Stimulated activated CD8-positive, alpha-beta memory T cell treated with anti-CD3 and anti-CD28 coated beads, Interleukin-12 subunit alpha, Interleukin-12 subunit beta, amount 100 ng/mL, for 1 hour (primary cell): ENCODE measurements around the gene ATF5.
"Not testable (repeated sequence)": the region's sequence is repeated elsewhere in the genome, so short reads cannot be mapped to it uniquely, and the experiment has no call there.

Source experiments
- DNase-seq: peaks from one replicate; pipeline ENCODE4 v3.0.0-alpha.2; 2020; ENCODE audit warnings: low read depth

ATF5 gene

DNA sequence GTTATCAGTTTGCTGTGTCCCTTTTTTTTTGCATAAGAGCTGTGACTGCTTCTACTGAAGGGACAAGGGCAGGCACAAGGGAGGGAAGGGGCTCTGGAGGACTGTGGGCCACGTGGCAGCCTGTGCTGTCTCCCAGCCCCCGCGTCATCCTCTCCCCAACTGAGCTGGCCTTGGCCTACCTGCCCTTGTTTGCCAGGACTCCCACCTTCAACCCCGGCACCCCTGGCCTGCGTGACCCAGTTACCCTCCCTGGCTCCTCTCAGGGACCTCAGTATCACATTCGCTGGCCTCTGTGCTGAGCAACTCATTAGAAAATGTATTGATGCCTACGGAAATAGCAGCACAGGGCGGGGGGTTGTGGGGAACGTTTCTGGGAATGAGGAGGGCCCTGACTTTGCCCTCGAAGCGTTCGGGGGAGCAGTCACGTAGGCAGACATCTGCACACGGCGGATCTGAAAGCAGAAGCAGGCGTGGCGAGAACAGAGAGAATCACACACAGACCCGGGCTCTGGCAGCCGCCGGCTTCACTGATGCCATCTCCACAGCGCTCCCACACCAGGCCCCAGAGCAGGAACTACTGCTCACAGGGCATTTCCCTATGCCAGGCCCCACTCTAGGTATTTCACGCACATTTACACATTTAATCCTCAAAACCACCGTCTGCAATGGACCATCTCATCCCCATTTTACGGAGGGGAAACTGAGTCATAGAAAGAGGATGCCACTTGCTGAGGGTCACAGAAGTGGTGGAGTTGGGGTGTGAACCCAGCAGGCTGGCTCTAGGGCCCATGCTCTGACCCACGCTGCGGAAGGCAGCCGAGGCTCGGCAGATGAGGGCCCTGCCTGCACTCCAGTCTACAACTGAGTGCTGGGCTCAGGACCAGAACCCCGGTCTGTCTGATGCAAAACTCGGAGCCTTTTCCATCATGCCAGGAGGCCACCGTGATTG, 5.7 kb upstream of the ATF5 start:
- no peak for DNase-seq

DNA sequence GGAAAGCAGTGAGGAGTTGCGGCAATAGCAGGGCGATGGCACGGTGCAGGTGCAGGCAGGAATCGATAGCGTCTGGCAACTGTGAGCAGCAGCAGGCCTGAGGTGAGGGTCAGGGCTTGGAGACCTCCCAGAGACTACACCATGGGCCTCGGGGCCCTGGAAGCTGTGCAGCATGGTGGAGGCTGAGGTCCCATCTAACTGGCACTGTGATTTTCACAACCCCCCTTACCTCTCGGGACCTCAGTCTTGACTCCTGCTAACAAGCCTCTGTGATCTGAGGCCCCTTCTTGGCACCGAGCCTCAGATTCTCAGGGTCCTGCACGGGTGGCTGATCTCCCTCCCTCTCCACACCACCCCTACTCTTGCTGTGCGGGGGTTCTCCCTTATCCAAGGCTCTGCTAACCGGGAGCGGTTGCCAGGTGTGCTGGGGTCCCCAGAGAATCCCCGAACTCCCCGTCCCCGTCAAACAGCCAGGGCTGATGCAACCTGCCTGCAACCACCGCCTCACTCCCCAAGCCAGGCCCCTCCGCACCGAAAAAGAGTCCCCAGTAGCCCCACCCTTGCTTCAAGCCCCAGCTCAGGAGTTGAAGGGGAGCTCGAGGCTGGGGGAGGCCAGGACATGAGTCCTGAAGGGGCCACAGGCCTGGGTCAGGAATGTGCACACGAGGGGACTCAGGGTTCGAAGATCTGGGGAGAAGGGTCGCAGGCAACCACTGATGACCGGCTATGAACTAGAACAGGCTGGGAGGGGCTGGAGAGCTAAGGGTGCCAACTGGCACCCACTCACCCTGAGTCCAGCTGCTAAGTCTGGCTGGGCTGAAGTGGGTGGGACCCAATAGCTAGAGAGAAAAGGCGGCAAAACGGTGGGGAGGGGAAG, 4.8 kb upstream of the ATF5 start:
- DNase-seq = no peak

DNA sequence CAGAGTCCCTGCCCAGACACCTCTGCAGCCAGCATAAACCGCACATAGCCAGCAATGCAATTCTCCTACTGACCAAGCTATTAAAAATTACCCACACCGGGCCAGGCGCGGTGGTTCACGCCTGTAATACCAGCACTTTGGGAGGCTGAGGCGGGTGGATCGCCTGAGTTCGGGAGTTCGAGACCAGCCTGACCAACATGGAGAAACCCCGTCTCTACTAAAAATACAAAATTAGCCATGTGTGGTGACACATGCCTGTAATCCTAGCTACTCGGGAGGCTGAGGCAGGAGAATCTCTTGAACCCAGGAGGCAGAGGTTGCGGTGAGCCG, 4.2 kb upstream of the ATF5 start:
- DNase-seq = not testable (repeated sequence)

DNA sequence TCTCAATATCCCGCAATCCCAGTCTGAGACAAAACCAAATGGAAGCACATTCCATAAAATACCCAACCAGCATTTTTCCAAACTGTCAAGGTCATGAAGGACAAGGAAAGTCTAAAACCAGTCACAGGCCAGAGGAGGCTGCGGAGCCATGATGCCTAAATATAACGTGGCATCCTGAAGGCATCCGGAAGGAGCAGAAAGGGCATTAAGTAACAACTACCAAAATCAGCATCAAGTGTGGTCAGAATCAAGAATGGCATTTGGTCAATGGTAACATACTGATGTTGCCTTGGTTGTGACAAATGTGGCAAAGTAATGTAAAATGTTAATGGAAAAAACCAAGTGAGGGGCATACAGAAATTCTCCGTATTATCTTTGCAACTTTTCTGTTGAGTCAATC, 3.5 kb upstream of the ATF5 start:
- DNase-seq = no peak

DNA sequence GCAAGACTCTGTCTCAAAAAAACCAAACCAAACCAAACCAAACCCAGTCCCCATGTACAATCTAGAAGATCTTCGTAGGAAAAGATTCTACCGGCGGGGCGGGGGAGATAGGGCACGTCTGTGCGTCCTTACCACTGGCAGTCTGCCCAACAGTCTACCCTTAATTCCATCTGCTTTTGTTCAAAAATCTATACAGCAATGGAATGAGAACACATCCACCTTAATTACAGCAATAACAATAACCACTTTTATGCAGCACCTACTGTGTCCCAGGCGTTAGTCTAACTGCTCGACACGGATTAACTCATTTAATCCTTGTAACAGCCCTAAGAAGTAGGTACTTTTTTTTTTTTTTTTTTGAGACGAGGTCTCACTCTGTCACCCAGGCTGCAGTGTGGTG, 2.5 kb upstream of the ATF5 start:
- DNase-seq = no peak

DNA sequence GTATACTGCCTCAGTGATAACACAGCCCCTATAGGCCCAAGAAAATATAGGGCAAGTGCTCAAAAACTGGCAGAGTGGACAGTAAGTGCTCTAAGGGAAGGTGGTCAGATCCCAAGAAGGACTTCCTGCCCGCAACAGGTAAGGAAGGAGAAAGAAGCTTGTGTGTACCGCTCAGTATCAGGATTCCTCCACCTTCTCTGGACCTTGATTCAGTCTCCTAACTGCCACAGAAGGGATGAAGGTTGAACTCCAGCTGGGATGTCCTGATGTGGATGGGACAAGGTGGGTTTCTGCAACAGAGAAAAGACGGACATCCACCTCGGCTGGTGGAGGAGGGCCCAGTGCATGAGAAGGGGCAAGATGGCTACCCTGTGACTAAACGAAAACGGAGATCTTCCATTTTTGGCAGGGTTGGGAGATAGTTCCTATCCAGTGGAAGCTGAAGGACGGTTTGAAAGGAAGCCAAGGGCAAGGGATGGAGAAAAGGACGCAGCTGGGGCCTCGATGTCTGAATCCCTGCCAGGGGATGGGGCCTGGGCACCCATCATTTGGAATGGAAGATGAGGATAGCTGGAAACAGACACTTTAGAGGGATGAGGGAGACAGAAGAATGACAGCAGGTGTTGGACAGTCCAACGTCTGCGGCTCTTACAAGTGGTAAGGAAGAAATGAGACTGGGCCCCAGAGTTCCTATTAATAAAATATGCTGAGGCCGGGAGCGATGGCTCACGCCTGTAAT, 1.3 kb upstream of the ATF5 start:
- DNase-seq = no peak

DNA sequence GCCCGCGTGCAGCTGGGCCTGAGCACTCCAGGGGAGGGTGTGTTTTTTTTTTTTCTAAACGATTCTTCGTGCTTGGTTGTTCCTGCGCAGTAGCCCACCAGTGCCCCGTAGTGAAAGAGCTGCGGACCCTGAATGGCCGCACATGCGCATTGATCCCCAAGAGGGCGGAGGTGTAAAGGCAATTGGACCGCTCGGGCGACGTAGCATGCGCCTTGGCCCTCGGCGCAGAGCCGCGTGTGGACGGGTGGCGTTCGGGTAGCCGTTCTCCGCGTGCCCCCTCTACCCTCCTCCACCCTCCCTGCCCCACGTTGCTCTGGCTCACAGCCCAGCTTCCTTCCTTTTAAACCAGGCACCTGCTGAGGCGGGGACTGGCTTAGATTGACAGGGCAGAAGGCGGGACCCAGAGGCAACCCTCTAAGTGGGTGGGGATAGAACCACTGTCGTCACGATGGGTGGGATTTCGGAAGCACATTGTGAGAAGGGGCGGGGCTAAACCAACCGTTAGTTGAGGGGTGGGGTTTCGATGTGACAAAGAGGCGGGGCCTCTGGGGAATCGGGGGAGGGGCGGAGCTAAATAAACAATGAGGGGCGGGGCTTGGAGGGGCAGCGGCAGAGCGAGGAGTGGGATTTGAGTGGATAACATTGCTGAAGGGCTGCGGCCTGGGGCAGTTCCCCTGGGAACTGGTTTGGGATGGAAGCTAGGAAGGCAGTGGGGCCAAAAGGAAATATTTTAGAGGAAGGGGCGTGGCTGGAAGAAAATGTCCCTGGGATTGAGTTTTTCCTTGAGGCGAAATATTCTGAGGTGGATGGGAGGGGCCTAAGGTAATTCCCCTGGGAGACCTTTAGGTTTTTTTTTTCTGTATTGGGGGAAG, 842 bp downstream of the ATF5 start:
- DNase-seq = peak; percentile 85

DNA sequence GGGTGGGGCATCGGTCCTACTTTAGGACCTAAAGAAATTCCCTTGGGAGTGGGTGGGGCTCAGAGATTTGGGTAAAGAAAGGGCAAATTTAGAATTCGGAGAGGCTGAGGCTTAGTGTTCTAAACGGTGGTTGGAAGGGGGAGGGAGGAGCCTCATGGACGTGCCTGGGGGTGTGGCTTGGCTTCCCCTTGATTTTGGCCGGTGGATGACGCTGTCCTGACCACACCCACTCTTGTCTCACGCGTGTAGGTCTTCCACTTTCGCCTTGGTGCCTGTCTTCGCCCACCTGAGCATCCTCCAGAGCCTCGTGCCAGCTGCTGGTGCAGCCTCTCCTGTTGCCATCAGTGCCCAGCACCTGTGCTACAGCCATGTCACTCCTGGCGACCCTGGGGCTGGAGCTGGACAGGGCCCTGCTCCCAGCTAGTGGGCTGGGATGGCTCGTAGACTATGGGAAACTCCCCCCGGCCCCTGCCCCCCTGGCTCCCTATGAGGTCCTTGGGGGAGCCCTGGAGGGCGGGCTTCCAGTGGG, 1.5 kb downstream of the ATF5 start:
- no peak for DNase-seq

DNA sequence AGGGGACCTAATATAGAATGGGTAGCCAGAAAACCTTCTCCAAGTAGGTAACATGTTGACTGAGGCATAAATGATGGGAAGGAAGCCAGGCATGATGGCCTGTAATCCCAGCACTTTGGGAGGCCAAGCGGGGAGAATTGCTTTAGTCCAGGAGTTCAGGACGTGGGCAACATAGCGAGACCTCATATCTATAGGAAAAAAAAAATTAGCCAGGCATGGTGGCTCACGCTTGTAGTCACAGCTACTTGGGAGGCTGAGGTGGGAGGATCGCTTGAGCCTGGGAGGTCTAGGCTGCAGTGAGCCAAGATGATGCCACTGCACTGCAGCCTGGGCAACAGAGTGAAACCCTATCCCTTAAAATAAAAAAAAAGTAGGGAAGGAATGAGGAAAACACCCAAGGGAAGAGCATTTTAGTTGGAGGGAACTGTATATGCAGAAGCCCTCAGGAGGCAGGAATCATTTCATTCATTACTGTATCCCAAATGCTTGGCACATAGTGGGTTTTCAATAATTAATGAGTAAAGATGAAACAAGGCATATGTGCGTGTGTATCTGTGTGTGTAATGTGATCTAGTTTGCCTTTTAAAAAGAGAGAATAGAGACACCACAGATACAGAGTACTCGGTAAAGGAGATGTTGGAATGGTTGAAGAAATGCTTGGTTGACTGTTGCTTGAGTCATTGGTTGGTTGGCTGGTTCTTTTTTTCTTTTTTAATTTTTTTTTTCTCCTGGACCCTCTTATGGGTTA, 2.5 kb downstream of the ATF5 start:
- no peak for DNase-seq

DNA sequence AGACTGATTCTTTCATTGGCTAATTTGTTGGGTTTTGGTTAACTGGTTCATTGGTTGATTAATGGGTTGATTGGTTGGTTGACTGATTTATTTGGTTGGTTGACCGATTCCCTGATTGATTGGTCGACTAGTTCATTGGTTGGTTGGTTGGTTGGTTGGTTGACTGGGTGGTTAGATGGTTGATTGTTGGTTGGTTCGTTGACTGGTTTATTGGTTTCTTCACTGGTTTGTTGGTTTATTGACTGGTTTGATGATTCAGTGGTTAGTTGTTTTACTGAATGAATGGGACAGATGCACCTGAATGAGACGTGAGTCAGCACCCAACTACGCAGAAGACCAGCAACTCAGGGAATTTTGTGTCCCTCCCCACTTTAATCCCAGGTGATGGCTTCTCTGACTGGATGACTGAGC, 3.0 kb downstream of the ATF5 start:
- no peak for DNase-seq

DNA sequence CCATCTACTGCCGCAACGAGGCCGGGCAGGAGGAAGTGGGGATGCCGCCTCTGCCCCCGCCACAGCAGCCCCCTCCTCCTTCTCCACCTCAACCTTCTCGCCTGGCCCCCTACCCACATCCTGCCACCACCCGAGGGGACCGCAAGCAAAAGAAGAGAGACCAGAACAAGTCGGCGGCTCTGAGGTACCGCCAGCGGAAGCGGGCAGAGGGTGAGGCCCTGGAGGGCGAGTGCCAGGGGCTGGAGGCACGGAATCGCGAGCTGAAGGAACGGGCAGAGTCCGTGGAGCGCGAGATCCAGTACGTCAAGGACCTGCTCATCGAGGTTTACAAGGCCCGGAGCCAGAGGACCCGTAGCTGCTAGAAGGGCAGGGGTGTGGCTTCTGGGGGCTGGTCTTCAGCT, 3.7 kb downstream of the ATF5 start:
- no peak for DNase-seq

DNA sequence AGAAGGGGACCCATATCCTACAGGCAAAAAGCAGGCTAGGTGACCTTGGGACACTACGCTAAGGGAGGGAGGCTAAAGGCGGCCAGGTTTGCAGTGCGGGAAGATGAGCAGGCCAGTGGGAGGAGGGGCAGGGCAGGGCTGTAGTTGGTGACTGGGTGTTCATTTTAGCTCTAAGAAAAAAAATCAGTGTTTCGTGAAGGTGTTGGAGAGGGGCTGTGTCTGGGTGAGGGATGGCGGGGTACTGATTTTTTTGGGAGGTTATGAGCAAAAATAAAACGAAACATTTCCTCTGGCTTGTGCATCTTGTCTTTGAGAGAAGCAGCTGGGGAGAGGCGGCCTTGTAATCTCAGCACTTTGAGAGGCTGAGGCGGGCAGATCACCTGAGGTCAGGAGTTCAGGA, 4.6 kb downstream of the ATF5 start:
- no peak for DNase-seq

DNA sequence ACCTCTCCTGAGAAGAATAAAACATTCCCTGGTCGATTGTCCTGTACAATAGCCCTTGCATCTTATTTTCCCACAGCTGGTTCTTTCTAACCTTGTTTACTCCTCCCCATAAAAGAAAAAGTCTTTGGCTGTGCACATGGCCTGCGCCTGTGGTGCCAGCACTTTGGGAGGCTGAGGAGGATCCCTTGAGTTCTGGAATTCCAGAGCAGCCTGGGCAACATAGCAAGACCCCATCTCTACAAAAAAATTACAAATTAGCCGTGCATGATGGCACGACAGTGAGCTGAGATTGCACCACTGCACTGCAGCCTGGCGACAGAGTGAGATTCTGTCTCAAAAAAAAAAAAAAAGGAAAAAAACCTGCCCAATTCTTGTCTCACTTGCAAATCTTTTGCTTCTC, 7.5 kb downstream of the ATF5 start:
- DNase-seq = no peak

DNA sequence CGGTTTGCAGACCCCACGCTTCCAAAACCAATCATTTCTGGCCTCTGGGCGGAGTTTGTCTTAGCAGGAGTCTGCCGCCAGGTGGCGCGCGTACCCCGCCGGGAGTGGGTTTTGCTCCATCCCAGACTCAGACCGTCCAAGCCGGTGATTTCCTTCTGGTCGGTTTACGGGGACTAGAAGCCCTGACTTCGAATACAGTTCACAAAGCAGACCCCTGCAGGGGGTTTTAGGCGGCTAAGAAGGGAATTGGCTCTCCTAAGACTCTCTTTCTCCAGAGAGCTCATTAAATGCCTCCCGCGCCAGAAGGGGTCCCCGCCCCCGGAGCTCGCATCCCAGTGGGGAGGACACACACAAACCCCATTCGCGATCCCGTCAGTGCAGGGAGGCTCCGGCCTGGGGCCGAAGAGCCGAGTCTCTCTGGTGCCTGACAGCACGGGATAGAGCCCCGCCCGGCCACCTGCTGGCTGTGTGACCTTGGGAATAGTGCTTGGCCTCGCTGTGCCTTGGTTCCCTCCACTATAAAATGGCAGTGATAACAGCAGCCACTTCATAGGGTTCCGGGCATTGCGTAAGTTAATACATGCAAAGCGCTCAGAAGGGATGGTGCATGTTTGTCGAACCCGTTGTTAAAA, 8.9 kb downstream of the ATF5 start:
- peak; percentile 65 for DNase-seq

DNA sequence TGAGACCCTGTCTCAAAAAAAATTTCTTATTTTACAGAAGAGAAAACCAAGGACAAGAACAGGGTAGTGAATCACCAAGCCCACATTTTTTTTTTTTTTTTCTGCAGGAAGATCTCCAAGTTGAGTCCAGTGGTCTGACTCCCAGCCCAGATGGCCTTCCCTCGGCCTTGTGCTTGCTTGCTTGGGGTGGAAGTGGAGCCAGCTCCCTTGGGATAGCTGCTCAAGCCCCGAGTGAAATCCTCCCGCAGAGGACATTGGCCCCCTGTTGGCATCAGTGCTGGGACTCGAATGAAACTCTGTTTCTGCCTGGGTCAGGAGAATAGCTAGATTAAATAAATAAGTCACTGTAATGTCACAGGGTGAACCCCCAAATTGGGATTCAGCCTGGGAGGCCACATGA, 9.7 kb downstream of the ATF5 start:
- DNase-seq = no peak

DNA sequence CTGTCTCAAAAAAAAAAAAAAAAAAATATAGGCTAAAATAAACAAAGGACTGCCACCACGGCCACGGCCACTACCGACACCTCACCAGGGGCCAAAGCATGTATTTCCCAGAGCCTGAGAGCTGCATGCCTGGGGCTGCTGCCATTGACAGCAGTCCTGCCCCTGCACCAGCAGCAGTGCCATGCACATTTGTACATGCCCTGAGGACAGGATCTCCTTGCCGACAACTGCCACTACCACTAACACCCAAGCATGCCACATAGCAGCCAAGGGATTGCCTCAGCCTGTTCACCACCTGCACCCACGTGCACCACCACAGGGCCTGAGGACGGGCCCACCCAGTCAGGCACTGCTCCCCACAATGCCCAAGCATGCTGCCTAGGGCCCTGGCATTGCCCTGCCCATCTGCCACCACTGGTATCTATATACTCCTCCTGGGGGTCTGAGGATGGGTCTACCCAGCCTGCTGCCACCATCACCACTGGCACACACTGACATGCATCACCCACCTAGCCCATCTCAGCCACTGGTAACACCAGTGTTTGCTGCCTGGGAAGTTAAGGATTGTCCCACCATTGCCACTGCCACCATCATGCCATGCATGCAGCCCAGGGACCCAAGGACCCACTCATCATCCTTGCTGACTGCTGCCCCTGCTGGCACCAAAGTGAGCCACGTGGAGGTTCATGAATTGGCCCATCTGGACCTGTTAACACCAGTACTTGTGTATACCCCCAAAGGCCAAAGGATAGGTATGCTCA, 10.9 kb downstream of the ATF5 start:
- no peak for DNase-seq

DNA sequence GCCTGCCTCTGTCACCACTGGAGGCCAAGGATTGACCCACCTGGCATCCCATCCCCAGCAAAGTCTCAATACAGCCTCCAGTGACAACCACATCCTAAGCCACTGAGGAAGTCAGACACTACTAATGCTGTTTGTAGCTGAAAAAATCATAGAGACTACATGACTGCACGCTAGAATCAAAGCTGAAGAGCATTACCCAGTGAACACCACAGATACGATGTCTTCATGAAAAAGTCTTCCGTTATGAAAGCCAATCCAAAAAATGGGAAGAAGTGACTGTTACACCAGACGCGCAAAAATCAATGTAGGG, 11.4 kb downstream of the ATF5 start:
- no peak for DNase-seq

DNA sequence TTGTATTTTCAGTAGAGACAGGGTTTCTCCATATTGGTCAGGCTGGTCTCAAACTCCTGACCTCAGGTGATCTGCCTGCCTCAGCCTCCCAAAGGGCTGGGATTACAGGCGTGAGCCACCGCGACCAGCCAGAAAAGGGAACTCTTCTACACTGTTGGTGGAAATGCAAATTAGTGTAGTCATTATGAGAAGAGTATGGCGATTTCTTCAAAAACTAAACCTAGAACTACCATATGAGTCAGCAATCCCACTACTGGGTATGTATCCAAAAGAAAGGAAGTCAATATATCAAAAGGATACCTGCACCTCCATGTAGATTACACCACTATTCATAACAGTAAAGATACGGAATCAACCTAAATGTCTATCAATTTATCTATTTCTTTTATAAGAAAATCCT, 15.6 kb downstream of the ATF5 start:
- not testable (repeated sequence) for DNase-seq

DNA sequence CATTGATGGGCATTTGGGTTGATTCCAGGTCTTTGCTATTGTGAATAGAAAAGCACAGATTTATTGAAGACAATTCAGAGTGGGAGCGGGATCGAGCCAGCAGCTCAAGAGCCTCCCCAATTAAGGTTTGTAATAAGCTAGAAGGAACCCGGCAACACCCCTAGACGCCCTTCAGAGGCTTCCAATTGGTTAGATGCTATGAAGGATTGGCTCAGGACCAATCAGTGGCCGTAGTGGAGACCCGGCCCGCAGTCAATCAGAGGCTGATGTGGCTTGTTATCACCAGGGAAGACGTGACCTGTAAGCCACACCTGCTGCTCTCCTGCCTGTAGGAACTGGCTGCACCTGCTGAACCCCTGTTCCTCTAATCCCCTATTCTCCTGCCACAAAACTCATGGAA, 17.4 kb downstream of the ATF5 start:
- DNase-seq = no peak
